Measurements from ENCODE around the gene ADIPOQ.
"Not testable (repeated sequence)": the region's sequence is repeated elsewhere in the genome, so short reads cannot be mapped to it uniquely, and the experiment has no call there.

Gene ADIPOQ

DNA sequence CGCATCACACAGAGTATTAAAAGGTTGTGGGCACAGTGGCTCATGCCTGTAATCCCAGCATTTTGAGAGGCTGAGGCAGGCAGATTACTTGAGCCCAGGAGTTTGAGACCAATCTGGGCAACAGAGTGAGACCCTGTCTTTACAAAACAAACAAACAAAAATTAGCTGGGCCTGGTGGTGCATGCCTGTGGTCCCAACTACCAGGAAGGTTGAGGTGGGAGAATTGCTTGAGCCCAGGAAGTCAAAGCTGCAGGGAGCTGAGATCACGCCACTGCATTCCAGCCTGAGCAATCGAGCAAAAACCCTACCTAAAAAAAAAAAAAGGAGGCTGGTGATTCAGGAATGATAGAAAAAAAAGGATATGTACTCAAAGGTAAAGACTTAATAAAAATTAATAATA, 59.6 kb downstream of the ADIPOQ start:
- no peak for DNase-seq (ENCODE audit: low read depth)

DNA sequence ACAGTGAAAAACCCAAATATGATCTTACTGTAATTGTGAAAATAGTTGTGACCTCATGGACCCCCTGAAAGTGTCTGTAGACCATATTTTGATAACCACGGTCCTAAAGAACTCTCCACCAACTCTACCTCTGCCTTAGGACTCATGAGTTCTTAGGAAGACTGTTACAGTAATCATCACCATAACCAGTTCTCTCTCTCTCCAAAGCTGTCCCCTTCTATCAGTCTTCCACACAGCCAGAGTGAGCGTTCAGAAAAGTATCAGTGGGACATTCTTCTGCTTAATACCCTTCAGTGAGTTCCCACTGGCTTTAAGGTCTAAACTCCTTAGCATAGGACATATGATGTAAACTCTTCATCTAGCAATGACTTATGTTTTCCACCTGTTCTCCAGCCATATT, 60.2 kb downstream of the ADIPOQ start:
- DNase-seq (ENCODE audit: low read depth), result no peak

DNA sequence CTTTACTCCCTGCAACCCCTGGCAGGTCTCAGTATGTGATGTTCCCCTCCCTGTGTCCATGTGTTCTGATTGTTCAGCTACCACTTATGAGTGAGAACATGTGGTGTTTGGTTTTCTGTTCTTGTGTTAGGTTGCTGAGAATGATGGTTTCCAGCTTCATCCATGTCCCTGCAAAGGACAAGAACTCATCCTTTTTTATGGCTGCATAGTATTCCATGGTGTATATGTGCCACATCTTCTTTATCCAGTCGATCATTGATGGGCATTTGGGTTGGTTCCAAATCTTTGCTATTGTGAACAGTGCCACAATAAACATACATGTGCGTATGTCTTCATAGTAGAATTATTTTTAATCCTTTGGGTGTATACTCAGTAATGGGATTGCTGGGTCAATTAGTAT, 61.2 kb downstream of the ADIPOQ start:
- DNase-seq (ENCODE audit: low read depth), result not testable (repeated sequence)

DNA sequence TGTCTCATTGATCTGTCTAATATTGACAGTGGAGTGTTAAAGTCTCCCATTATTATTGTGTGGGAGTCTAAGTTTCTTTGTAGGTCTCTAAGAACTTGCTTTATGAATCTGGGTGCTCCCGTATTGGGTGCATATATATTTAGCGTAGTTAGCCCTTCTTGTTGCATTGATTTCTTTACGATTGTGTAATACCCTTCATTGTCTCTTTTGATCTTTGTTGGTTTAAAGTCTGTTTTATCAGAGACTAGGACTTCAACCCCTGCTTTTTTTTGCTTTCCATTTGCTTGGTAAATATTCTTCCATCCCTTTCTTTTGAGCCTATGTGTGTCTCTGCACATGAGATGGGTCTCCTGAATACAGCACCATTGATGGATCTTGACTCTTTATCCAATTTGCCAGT, 64.6 kb downstream of the ADIPOQ start:
- not testable (repeated sequence) for DNase-seq (ENCODE audit: low read depth)
